HCT116 (cell line): Measurements from ENCODE around the gene CEP131. TPM values are rescaled to one million over a fixed set of nuclear protein-coding genes. Genes with fewer than 3 reads are reported as not detected.

Experiments used
- ATAC-seq: fragments of 200-7000 bp; cut with Tn5 transposase; 2 replicates; pipeline ENCODE4 v1.9.1; 2020; ENCODE audit warnings: mild to moderate bottlenecking, moderate library complexity
- BruUV-seq: library from RNA; stranded (reverse); fragments of 400-500 nt; replicated peaks from 2 replicates; lab custom pipeline; 2021; lab: Mats Ljungman, UMichigan
- CTCF ChIA-PET: fragments of 300-600 bp; sonication (Branson Sonifier 250); formaldehyde crosslinking; loops from one replicate; lab custom pipeline; 2021; ENCODE audit warnings: antibody characterized with exemption; lab: Charles Lee
- POLR2A ChIA-PET: fragments of 300-600, 350-600 bp; sonication (Branson Sonifier 250); formaldehyde crosslinking; loops from one replicate; lab custom pipeline; 2021; ENCODE audit warnings: antibody characterized with exemption; lab: Charles Lee
- RAD21 ChIA-PET, 2 experiments: fragments of 300-600 bp; sonication (Branson Sonifier 250); formaldehyde crosslinking; loops; one replicate each; lab custom pipeline; 2023; ENCODE audit warnings: low total read pairs in 2 of 2; ENCODE audit not compliant: uncharacterized antibody in 2 of 2, unreplicated experiment in 2 of 2, low non-redundant PET in 1 of 2; lab: Charles Lee
- DNase-seq: peaks from one replicate; pipeline ENCODE4 v3.0.0-alpha.2; 2010; ENCODE audit warnings: low read depth, low spot score
- H2AFZ ChIP-seq: fragments of 200-600 bp; shearing (Covaris generic), sonication (generic); 2 replicates; pipeline ENCODE4 v1.6.1; 2017; ENCODE audit warnings: low read depth, mixed run types, mixed read lengths, antibody characterized with exemption, low read length; ENCODE audit not compliant: poor library complexity, severe bottlenecking
- H3K27ac ChIP-seq: 2 replicates; pipeline ENCODE4 v1.5.1; 2012; ENCODE audit warnings: low read depth, low read length
- H3K27me3 ChIP-seq: fragments of 200-600 bp; sonication (generic); 2 replicates; pipeline ENCODE4 v1.6.1; 2016; ENCODE audit warnings: mixed run types, low read length, mixed read lengths; ENCODE audit not compliant: insufficient read depth
- H3K36me3 ChIP-seq, 2 experiments: fragments of 200-500 bp in 1 of 2; fragments of 200-600 bp in 1 of 2; sonication (Bioruptor generic) in 1 of 2; sonication (generic) in 1 of 2; 2 replicates each; pipeline versions ENCODE4 v1.5.1 to v1.6.1; 2014 to 2016; ENCODE audit warnings: low read length in 2 of 2, inconsistent platforms in 1 of 2, mixed read lengths in 1 of 2, mixed run types in 1 of 2; ENCODE audit not compliant: insufficient read depth in 2 of 2, control insufficient read depth in 1 of 2
- H3K4me1 ChIP-seq, 2 experiments: fragments of 200-600 bp in 1 of 2; sonication (generic) in 1 of 2; 2 replicates each; pipeline versions ENCODE4 v1.5.1 to v1.6.1; 2012 to 2017; ENCODE audit warnings: low read length in 2 of 2, inconsistent platforms in 1 of 2, mild to moderate bottlenecking in 1 of 2, mixed read lengths in 1 of 2, mixed run types in 1 of 2, moderate library complexity in 1 of 2; ENCODE audit not compliant: insufficient read depth in 2 of 2, control insufficient read depth in 1 of 2
- H3K4me2 ChIP-seq: fragments of 200-600 bp; sonication (generic); 2 replicates; pipeline ENCODE4 v1.6.1; 2017; ENCODE audit warnings: mixed run types, low read length, mixed read lengths
- H3K4me3 ChIP-seq, 2 experiments: fragments of 200-600 bp in 1 of 2; sonication (generic) in 1 of 2; replicated peaks in 1 of 2; 2 replicates each; pipeline ENCODE4 v1.5.1; 2011 to 2016; ENCODE audit warnings: low read length in 2 of 2, control low read depth in 1 of 2, low read depth in 1 of 2, mild to moderate bottlenecking in 1 of 2, mixed read lengths in 1 of 2, mixed run types in 1 of 2
- H3K79me2 ChIP-seq: fragments of 200-600 bp; sonication (generic); 2 replicates; pipeline ENCODE4 v1.6.1; 2017; ENCODE audit warnings: mild to moderate bottlenecking, mixed run types, low read length, moderate library complexity, mixed read lengths; ENCODE audit not compliant: insufficient read depth
- H3K9ac ChIP-seq: fragments of 200-600 bp; sonication (generic); 2 replicates; pipeline ENCODE4 v1.6.1; 2016; ENCODE audit warnings: low read length, mixed read lengths
- H3K9me2 ChIP-seq: fragments of 200-600 bp; sonication (generic), shearing (Covaris generic); 2 replicates; pipeline ENCODE4 v1.6.1; 2017; ENCODE audit warnings: mixed run types, mild to moderate bottlenecking, moderate library complexity; ENCODE audit not compliant: insufficient read depth
- H3K9me3 ChIP-seq, 2 experiments: fragments of 200-500 bp in 1 of 2; fragments of 200-600 bp in 1 of 2; sonication (Bioruptor generic) in 1 of 2; sonication (generic) in 1 of 2; 2 replicates each; pipeline ENCODE4 v1.6.1; 2014 to 2017; ENCODE audit warnings: low read length in 2 of 2, mixed read lengths in 2 of 2, inconsistent platforms in 1 of 2, low read depth in 1 of 2, mild to moderate bottlenecking in 1 of 2, mixed run types in 1 of 2, moderate library complexity in 1 of 2; ENCODE audit not compliant: control insufficient read depth in 1 of 2, insufficient read depth in 1 of 2
- H4K20me1 ChIP-seq: fragments of 200-600 bp; sonication (generic), shearing (Covaris generic); 2 replicates; pipeline ENCODE4 v1.6.1; 2017; ENCODE audit warnings: mixed run types, mild to moderate bottlenecking, moderate library complexity; ENCODE audit not compliant: insufficient read depth
- ATF3 ChIP-seq: IDR thresholded peaks from 2 replicates; pipeline ENCODE4 v1.6.1; 2012
- CBX3 ChIP-seq: IDR thresholded peaks from 2 replicates; pipeline ENCODE4 v1.6.1; 2012; ENCODE audit warnings: low read depth
- CEBPB ChIP-seq: IDR thresholded peaks from 2 replicates; pipeline ENCODE4 v1.6.1; 2012; ENCODE audit warnings: low read depth
- CTCF ChIP-seq, 3 experiments: fragments of 200-600 bp in 1 of 3; sonication (generic) in 1 of 3; IDR thresholded peaks in 2 of 3; conservative IDR thresholded peaks in 1 of 3; 2 replicates each; pipeline ENCODE4 v1.5.1; 2012 to 2017; ENCODE audit warnings: low read depth in 2 of 3, low read length in 2 of 3, antibody characterized with exemption in 1 of 3, borderline replicate concordance in 1 of 3, control low read depth in 1 of 3, mild to moderate bottlenecking in 1 of 3, mixed read lengths in 1 of 3, mixed run types in 1 of 3, moderate library complexity in 1 of 3; ENCODE audit not compliant: insufficient read depth in 1 of 3
- EGR1 ChIP-seq: IDR thresholded peaks from 2 replicates; pipeline ENCODE4 v1.6.1; 2012; ENCODE audit warnings: low read depth
- EZH2 ChIP-seq: fragments of 200-600 bp; sonication (generic); IDR thresholded peaks from 2 replicates; pipeline ENCODE4 v1.6.1; 2017; ENCODE audit warnings: antibody characterized with exemption, mixed run types
- EZH2phosphoT487 ChIP-seq: fragments of 200-600 bp; IDR thresholded peaks from 2 replicates; pipeline ENCODE4 v1.6.1; 2018; ENCODE audit warnings: antibody characterized with exemption, borderline replicate concordance
- JUND ChIP-seq: IDR thresholded peaks from 2 replicates; pipeline ENCODE4 v1.6.1; 2012
- MAX ChIP-seq: IDR thresholded peaks from 2 replicates; pipeline ENCODE4 v1.6.1; 2012
- POLR2AphosphoS5 ChIP-seq: IDR thresholded peaks from 2 replicates; pipeline ENCODE4 v1.6.1; 2011; ENCODE audit warnings: mild to moderate bottlenecking, low read depth, low read length, moderate library complexity
- REST ChIP-seq: IDR thresholded peaks from 2 replicates; pipeline ENCODE4 v1.6.1; 2012; ENCODE audit warnings: low read depth
- SP1 ChIP-seq: IDR thresholded peaks from 2 replicates; pipeline ENCODE4 v1.6.1; 2012; ENCODE audit warnings: low read depth
- SRF ChIP-seq: IDR thresholded peaks from 2 replicates; pipeline ENCODE4 v1.6.1; 2012; ENCODE audit warnings: low read depth
- TCF7L2 ChIP-seq: IDR thresholded peaks from 2 replicates; pipeline ENCODE4 v1.7.0; 2011; ENCODE audit warnings: borderline replicate concordance, inconsistent platforms; ENCODE audit not compliant: insufficient read depth, insufficient read length; ENCODE audit errors: extremely low read depth
- YY1 ChIP-seq: IDR thresholded peaks from 2 replicates; pipeline ENCODE4 v1.6.1; 2011; ENCODE audit warnings: low read length, low read depth, moderate library complexity, mild to moderate bottlenecking; ENCODE audit not compliant: insufficient replicate concordance; ENCODE audit errors: extremely low read depth
- ZBTB33 ChIP-seq: IDR thresholded peaks from 2 replicates; pipeline ENCODE4 v1.6.1; 2011; ENCODE audit warnings: mild to moderate bottlenecking, low read length, moderate library complexity; ENCODE audit not compliant: insufficient replicate concordance; ENCODE audit errors: extremely low read depth
- ZFX ChIP-seq: fragments of 450-650 bp; IDR thresholded peaks from 2 replicates; pipeline ENCODE4 v1.6.1; 2017
- ZNF274 ChIP-seq: fragments of 200-500 bp; sonication (Bioruptor generic); IDR thresholded peaks from 2 replicates; pipeline ENCODE4 v1.6.1; 2014; ENCODE audit warnings: mild to moderate bottlenecking, low read depth, low read length, inconsistent platforms
- intact Hi-C: fragments of 100-400 bp; cut with micrococcal nuclease; formaldehyde crosslinking; loops from 2 replicates; pipeline ENCODE4 v1.10.0; 2022
- total RNA-seq: library from RNA; stranded (reverse); gene quantifications from one replicate; pipeline ENCODE4 v1.2.1, GENCODE V29; 2021; ENCODE audit not compliant: unreplicated experiment

The CEP131 gene
- total RNA-seq, 1 experiment from 2014 or later: 30.2 TPM

GRCh38 chr17:81257533-81257932 lies 34.8 kb upstream of the CEP131 start (continued):
- TF ChIP-seq ZFX (no peak), YY1 (no peak)
- TF ChIP-seq, all 23 proteins: peak for 0

- Histone ChIP-seq H3K4me3 (no peak overlapping the region), H3K4me1 (no peaks in the 10 kb centered on the region), H2AFZ (no peak overlapping the region), H3K9me3 (no peaks in the 10 kb centered on the region), H3K9me2 (no peaks in the 10 kb centered on the region), H3K36me3 (peaks cover 28 to 31% of the 10 kb centered on the region in 2 experiments; a peak in 3 of 4 replicates), H4K20me1 (no peaks in the 10 kb centered on the region), H3K9ac (no peak overlapping the region), H3K79me2 (peaks cover 9% of the 10 kb centered on the region; the same call in 1 of the 2 replicates), H3K4me2 (no peak overlapping the region), H3K27me3 (no peaks in the 10 kb centered on the region), H3K27ac (no peak overlapping the region)
- ChIA-PET POLR2A (no interaction called here), RAD21 (no interaction called here), CTCF (no interaction called here)
- ATAC-seq: no peak
- no TSS peak for BruUV-seq
- intact Hi-C loops: no loop called here
- TF ChIP-seq ZNF274 (no peak), POLR2AphosphoS5 (no peak), EGR1 (no peak), REST (no peak), SRF (no peak), TCF7L2 (no peak), CTCF (IDR thresholded peaks at IDR 0.05 in 2 of 3, conservative IDR thresholded peaks at IDR 0.05 in 1 of 3; ENCODE audit: borderline replicate concordance in 1 of 3, insufficient read depth in 1 of 3, low read depth in 2 of 3, low read length in 2 of 3) (no peak), ZBTB33 (no peak), CBX3 (no peak), EZH2 (no peak), EZH2phosphoT487 (no peak), CEBPB (no peak), SP1 (no peak), ATF3 (no peak), JUND (no peak), MAX (no peak)
- DNase-seq: no peak
Measured at GRCh38 chr17:81256616-81257015, 33.9 kb upstream of the CEP131 start.
